ENCODE measurements around the gene ADAMTS15. TPM values are rescaled to one million over a fixed set of nuclear protein-coding genes. Genes with fewer than 3 reads are reported as not detected.
"Not testable (repeated sequence)": the region's sequence is repeated elsewhere in the genome, so short reads cannot be mapped to it uniquely, and the experiment has no call there.

ADAMTS15 gene
- polyA plus RNA-seq, 3 donors = 51.3 to 62.0 (median 55.7) TPM

- DNase-seq (ENCODE audit: low read depth in 3 of 3, low spot score in 2 of 3) = no peak
Measured at GRCh38 chr11:130433357-130433756, 15.1 kb upstream of the ADAMTS15 start.

GRCh38 chr11:130434521-130435223 lies 13.8 kb upstream of the ADAMTS15 start:
- DNase-seq (ENCODE audit: low read depth in 3 of 3, low spot score in 2 of 3) = peak; percentile 82 to 93 (median 92)

- DNase-seq (ENCODE audit: low read depth in 3 of 3, low spot score in 2 of 3) = no peak
Measured at GRCh38 chr11:130435671-130436070, 12.8 kb upstream of the ADAMTS15 start.

GRCh38 chr11:130436171-130436570 lies 12.3 kb upstream of the ADAMTS15 start:
- no peak for DNase-seq (ENCODE audit: low read depth in 3 of 3, low spot score in 2 of 3)

- DNase-seq (ENCODE audit: low read depth in 3 of 3, low spot score in 2 of 3) = no peak
Measured at GRCh38 chr11:130437848-130438247, 10.6 kb upstream of the ADAMTS15 start.

GRCh38 chr11:130438401-130439159 lies 9.9 kb upstream of the ADAMTS15 start:
- not testable (repeated sequence) for DNase-seq (ENCODE audit: low read depth in 3 of 3, low spot score in 2 of 3)

- no peak for DNase-seq (ENCODE audit: low read depth in 3 of 3, low spot score in 2 of 3)
Measured at GRCh38 chr11:130439160-130439519, 9.3 kb upstream of the ADAMTS15 start.

GRCh38 chr11:130439876-130440275 lies 8.6 kb upstream of the ADAMTS15 start:
- no peak for DNase-seq (ENCODE audit: low read depth in 3 of 3, low spot score in 2 of 3)

- no peak for DNase-seq (ENCODE audit: low read depth in 3 of 3, low spot score in 2 of 3)
Measured at GRCh38 chr11:130441719-130442118, 6.7 kb upstream of the ADAMTS15 start.

- no peak for DNase-seq (ENCODE audit: low read depth in 3 of 3, low spot score in 2 of 3)
Measured at GRCh38 chr11:130442737-130443136, 5.7 kb upstream of the ADAMTS15 start.

GRCh38 chr11:130445788-130446187 lies 2.7 kb upstream of the ADAMTS15 start:
- no peak for DNase-seq (ENCODE audit: low read depth in 3 of 3, low spot score in 2 of 3)

- DNase-seq (ENCODE audit: low read depth in 3 of 3, low spot score in 2 of 3) = no peak
Measured at GRCh38 chr11:130448039-130448415, 418 bp upstream of the ADAMTS15 start.

- no peak for DNase-seq (ENCODE audit: low read depth in 3 of 3, low spot score in 2 of 3)
Measured at GRCh38 chr11:130449310-130449990, 1.0 kb downstream of the ADAMTS15 start.

- peak in 2 of 3 donors; percentile 74 to 83 for DNase-seq (ENCODE audit: low read depth in 3 of 3, low spot score in 2 of 3)
Measured at GRCh38 chr11:130449996-130450769, 1.7 kb downstream of the ADAMTS15 start.

GRCh38 chr11:130451231-130452019 lies 3.0 kb downstream of the ADAMTS15 start:
- no peak for DNase-seq (ENCODE audit: low read depth in 3 of 3, low spot score in 2 of 3)

- no peak for DNase-seq (ENCODE audit: low read depth in 3 of 3, low spot score in 2 of 3)
Measured at GRCh38 chr11:130452176-130452575, 3.7 kb downstream of the ADAMTS15 start.

- no peak for DNase-seq (ENCODE audit: low read depth in 3 of 3, low spot score in 2 of 3)
Measured at GRCh38 chr11:130452940-130453339, 4.5 kb downstream of the ADAMTS15 start.

GRCh38 chr11:130454491-130455252 lies 6.2 kb downstream of the ADAMTS15 start:
- DNase-seq (ENCODE audit: low read depth in 3 of 3, low spot score in 2 of 3) = no peak

- DNase-seq (ENCODE audit: low read depth in 3 of 3, low spot score in 2 of 3) = no peak
Measured at GRCh38 chr11:130455483-130456127, 7.2 kb downstream of the ADAMTS15 start.
